Sciatic nerve (tissue), 2 donors: Measurements from ENCODE around the gene DYRK1A. TPM values are rescaled to one million over a fixed set of nuclear protein-coding genes. Genes with fewer than 3 reads are reported as not detected.
"Not testable (repeated sequence)": the region's sequence is repeated elsewhere in the genome, so short reads cannot be mapped to it uniquely, and the experiment has no call there.

Experiments used
- ATAC-seq: fragments of 200-7000 bp; cut with Tn5 transposase; one replicate; pipeline ENCODE4 v1.9.1; 2020; ENCODE audit warnings: mild to moderate bottlenecking, moderate library complexity
- DNase-seq: peaks from one replicate; pipeline ENCODE4 v3.0.0-alpha.2; 2020; ENCODE audit warnings: low spot score
- intact Hi-C: fragments of 100-400 bp; cut with DNase I; formaldehyde crosslinking; loops from one replicate; pipeline ENCODE4 v1.14.2; 2022
- total RNA-seq: library from RNA; stranded (reverse); fragmentation: NEBNext Ultra II Directional; extraction: Animal tissue kit (Norgen Biotek cat#: 25700); gene quantifications from one replicate; pipeline ENCODE4 v1.2.1, GENCODE V29; 2021
- donor health status: DM: no; HTN: no; CAD: no.
- donor health status: DM: no; HTN: no; CAD: no.

DYRK1A gene
- total RNA-seq, 1 donor from 2014 or later, result 77.6 TPM

DNA sequence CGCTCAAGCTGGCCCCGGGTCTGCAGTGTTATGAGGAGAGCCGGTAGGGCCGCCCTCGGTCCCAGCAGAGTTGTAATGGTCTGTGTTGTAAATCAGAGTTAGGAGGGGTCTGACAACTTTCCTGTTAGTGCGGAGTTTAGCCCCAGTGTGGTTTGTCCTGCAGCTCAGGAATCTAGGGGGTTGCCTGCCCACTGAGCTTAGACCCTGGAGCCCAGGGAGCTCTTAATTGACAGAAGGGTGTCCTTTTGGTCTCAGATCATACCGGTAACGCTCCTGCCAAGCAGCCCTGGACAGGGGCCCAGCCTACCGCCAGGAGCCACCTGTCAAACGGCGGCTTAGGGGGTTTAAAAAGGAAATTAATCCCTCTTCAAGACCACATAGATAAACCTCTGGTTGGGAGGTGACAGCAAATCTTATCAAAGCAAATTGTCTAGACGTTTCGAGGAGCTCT lies 164.4 kb downstream of the DYRK1A start:
- ATAC-seq, result no peak
- intact Hi-C loops, result no loop called here
- no peak for DNase-seq

DNA sequence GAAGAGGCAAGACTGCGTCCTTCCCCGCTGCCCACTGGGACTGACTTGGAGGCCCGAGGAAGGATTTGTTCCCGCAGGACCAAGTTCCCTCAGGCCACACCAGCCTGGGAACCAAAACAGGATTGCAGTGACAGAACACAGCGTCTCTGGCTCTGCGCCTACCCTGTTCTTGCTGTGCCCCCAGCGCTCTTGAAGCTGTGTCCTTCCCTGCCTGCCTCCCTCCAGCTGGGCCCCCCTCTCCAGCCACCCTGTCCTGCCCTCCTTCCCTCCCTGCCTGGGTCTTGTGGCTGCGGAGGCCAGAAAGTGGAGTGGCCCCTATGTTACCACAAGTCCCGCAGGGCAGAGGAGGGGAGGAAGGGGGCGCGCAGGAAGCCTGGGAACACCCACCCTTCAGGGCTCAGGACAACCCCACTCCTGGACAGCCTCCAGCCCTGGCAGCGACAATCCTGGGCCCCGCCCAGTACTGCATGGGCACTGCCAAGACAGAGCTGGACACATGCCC lies 164.9 kb downstream of the DYRK1A start:
- DNase-seq (no peak), ATAC-seq (peak; percentile 51)
- intact Hi-C loops, result no loop called here

DNA sequence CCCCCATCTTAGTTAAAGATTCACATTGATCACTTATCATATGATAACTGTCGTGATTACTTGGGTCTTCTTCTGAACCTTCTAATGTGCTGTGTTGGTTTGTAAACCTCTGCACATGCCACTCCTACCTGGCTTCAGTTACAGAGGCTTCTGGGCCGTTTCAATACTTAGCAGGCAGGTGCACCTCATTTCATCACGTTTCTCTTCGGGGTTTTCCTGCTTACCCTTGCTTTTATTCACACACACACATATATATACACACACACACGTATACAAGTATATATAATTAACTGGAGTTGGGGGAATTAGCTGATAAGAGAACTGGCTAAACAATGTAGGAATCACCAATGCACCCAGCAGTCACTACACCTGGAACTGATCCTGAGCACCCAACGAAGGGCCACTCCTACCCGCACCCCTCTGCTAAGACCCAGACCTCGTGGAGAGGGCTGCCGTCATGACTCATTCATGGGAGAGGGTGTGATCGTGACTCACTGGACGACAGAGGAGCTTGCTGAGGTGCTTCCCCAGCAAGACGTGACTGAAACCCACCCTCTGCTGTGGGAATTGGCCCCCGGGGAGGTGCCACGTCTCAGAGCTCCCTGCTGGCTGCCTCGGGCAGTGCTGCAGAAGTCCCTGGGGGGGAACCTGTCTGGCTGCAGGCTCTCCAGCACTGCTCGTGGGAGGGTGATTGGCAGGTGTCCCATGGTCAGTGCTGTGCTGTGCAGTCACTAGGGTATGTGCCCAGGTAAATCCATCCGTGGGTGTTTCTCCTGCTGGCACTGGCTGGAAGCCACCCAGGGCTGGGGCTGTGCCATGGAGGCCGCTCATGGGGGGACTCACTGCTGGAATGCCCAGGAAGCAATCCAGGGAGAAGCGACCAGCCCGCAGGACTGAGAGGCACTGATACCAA lies 166.6 kb downstream of the DYRK1A start:
- DNase-seq, result no peak
- intact Hi-C loops, result no loop called here

GRCh38 chr21:37534431-37534830 lies 167.9 kb downstream of the DYRK1A start:
- no peak for DNase-seq
- ATAC-seq, result no peak
- intact Hi-C loops, result no loop called here

More for the DNA sequence above, 166.6 kb downstream of the DYRK1A start:
- ATAC-seq, result no peak

GRCh38 chr21:37535130-37535529 lies 168.6 kb downstream of the DYRK1A start:
- DNase-seq (no peak), ATAC-seq (no peak)
- intact Hi-C loops, result no loop called here

DNA sequence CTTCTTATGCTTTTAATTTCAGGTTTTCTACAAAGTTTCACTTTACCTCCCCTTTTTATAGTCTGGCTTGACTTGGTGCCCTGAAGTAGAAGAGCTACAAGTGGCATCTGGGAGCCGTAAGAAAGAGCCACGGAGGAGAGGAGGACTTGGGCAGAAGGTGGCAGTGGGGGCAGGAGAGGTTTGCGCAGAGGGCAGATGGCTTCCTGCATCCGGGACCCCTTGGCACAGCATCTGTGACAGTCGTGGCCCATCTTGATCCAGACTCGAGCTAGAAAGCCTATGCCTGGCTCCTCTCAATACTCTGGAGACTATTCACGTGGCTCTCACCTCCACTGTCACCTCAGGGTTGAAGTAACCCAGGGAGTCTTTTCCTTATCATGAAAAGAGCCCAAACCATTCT lies 169.1 kb downstream of the DYRK1A start:
- ATAC-seq (no peak), DNase-seq (no peak)
- intact Hi-C loops, result no loop called here

GRCh38 chr21:37536616-37537278 lies 170.2 kb downstream of the DYRK1A start:
- ATAC-seq, result no peak
- DNase-seq, result no peak
- intact Hi-C loops, result no loop called here

GRCh38 chr21:37537391-37537996 lies 170.9 kb downstream of the DYRK1A start:
- DNase-seq, result no peak
- no peak for ATAC-seq
- intact Hi-C loops, result no loop called here

DNA sequence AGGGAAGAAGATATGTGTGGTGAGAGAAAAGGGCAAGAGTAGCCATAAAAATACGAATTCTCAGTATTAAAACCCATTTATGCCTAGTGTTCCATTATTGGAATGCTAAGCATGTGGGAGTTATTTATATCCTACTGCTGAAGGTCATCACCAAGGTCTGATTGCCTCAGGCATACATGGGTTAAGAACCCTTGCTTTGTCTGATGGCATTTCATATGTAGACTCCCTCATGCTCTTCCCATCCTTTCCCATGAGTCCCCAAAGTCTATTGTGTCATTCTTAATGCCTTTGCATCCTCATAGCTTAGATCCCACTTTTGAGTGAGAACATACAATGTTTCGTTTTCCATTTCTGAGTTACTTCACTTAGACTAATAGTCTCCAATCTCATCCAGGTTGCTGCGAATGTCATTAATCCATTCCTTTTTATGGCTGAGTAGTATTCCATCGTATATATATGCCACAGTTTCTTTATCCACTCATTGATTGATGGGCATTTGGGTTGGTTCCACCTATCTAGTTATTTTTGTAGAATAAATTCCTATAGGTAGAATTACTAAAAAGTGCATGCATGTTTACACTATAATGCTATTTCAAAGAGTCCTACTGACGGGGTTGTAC lies 172.5 kb downstream of the DYRK1A start:
- intact Hi-C loops, result no loop called here
- ATAC-seq (no peak), DNase-seq (no peak)

DNA sequence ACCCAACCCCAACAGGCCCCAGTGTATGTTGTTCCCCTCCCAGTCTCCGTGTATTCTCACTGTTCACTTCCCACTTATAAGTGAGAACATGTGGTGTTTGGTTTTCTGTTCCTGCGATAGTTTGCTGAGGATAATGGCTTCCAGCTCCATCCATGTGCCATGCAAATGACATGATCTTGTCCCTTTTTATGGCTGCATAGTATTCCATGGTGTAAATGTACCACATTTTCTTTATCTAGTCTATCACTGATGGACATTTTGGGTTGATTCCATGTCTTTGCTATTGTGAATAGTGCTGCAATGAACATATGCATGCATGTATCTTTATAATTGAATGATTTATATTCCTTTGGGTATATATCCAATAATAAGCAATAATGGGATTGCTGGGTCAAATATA lies 174.6 kb downstream of the DYRK1A start:
- ATAC-seq, intact Hi-C loops, DNase-seq: not testable (repeated sequence)

DNA sequence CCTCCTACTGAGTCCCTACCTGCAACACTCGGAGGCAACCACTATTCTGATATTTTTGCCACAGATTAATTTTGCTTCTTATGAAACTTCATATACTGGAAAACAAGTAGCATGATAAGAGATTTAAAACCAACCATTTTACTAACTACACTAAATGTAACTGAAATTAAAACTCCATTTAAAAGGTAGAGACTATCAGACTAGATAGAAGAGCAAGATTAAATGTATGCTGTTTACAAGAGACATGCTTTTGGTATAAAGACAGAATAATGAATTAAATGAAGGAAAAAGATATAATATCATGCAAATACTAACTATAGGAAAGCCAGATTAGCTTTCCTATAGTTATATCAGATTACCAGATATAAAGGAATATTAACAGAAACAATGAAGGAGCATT lies 175.9 kb downstream of the DYRK1A start:
- no peak for DNase-seq
- ATAC-seq, result no peak
- intact Hi-C loops, result no loop called here

GRCh38 chr21:37546299-37546908 lies 179.8 kb downstream of the DYRK1A start:
- intact Hi-C loops, result no loop called here
- DNase-seq (no peak), ATAC-seq (no peak)

DNA sequence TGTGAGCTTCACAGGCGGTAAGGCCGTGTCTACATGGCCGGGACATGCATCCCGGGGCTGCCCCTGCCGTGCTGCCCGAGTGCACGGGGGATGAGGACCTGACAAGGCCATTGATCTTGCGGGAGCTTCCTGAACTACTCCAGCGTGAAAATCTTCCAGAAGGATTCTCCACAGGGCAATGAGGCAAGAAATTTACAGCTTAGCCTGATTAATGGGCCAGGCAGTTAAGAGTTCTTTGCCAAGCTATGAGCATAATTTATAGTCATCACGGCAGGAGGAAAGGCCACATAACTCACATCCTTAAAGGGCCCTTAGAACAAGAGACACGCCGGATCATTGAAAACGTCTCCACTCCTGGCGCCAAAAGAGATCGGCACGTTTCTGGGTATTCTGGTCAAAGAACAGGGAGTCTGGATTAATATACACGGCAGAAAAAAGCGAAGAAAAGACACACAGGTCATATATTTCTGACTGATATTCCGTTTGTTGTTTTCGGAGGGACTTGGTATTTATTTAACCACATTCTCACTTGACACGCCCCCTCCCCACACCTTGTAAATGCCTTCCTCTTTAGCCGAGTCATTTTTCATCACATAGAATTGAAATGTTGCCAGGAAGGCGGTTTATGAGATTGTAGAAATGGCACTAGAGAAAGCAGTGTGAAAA lies 180.5 kb downstream of the DYRK1A start:
- DNase-seq, result no peak
- intact Hi-C loops, result no loop called here
- no peak for ATAC-seq

- no peak for ATAC-seq
- DNase-seq, result no peak
- intact Hi-C loops, result no loop called here
Observed at GRCh38 chr21:37547615-37548200, 181.1 kb downstream of the DYRK1A start.

GRCh38 chr21:37548521-37548981 lies 182.0 kb downstream of the DYRK1A start:
- ATAC-seq (no peak), DNase-seq (no peak)
- intact Hi-C loops, result no loop called here

GRCh38 chr21:37549730-37550129 lies 183.2 kb downstream of the DYRK1A start:
- ATAC-seq, DNase-seq: not testable (repeated sequence)

GRCh38 chr21:37550157-37550556 lies 183.6 kb downstream of the DYRK1A start:
- intact Hi-C loops, result no loop called here

More at GRCh38 chr21:37549730-37550129, 183.2 kb downstream of the DYRK1A start:
- intact Hi-C loops, result not testable (repeated sequence)

More at GRCh38 chr21:37550157-37550556, 183.6 kb downstream of the DYRK1A start:
- ATAC-seq (no peak), DNase-seq (no peak)
